Prostate gland (tissue), 2 donors: ENCODE results near the gene TLR5.

ENCODE experiments used
- POLR2A ChIP-seq: fragments of 450-650 bp; IDR thresholded peaks from one replicate; pipeline ENCODE4 v1.6.1; 2016; ENCODE audit warnings: antibody characterized with exemption, mild to moderate bottlenecking
- POLR2AphosphoS5 ChIP-seq: sonication (generic); formaldehyde crosslinking; IDR thresholded peaks from one replicate; pipeline ENCODE4 v1.6.1; 2017; ENCODE audit warnings: antibody characterized with exemption
- TF ChIP-seq, protein P1 (sequence below), 4 experiments: fragments of 200-600 bp in 2 of 4; fragments of 450-650 bp in 2 of 4; sonication (generic) in 2 of 4; IDR thresholded peaks; 1 replicate in 3 of 4; 2 replicates in 1 of 4; pipeline ENCODE4 v1.5.1; 2016 to 2019; ENCODE audit warnings: antibody characterized with exemption in 4 of 4, mild to moderate bottlenecking in 2 of 4, moderate library complexity in 2 of 4

GRCh38 chr1:223106856-223107255 lies 36.2 kb downstream of the TLR5 start:
- TF ChIP-seq, protein P1, sequence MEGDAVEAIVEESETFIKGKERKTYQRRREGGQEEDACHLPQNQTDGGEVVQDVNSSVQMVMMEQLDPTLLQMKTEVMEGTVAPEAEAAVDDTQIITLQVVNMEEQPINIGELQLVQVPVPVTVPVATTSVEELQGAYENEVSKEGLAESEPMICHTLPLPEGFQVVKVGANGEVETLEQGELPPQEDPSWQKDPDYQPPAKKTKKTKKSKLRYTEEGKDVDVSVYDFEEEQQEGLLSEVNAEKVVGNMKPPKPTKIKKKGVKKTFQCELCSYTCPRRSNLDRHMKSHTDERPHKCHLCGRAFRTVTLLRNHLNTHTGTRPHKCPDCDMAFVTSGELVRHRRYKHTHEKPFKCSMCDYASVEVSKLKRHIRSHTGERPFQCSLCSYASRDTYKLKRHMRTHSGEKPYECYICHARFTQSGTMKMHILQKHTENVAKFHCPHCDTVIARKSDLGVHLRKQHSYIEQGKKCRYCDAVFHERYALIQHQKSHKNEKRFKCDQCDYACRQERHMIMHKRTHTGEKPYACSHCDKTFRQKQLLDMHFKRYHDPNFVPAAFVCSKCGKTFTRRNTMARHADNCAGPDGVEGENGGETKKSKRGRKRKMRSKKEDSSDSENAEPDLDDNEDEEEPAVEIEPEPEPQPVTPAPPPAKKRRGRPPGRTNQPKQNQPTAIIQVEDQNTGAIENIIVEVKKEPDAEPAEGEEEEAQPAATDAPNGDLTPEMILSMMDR (IDR thresholded peaks at IDR 0.05): no peak
- TF ChIP-seq POLR2AphosphoS5 (no peak), POLR2A (no peak)
